H7 (cell line): ENCODE data around the gene PTPRD. TPM values are rescaled to one million over a fixed set of nuclear protein-coding genes. Genes with fewer than 3 reads are reported as not detected.

Experiments
- DNase-seq: peaks from one replicate; pipeline ENCODE4 v3.0.0; 2012
- H3K27me3 ChIP-seq: 2 replicates; pipeline ENCODE4 v1.6.0; 2011; ENCODE audit warnings: mild to moderate bottlenecking, low read length; ENCODE audit not compliant: control insufficient read depth, insufficient read depth
- H3K36me3 ChIP-seq: replicated peaks from 2 replicates; pipeline ENCODE4 v1.5.1; 2011; ENCODE audit warnings: low read length; ENCODE audit not compliant: control insufficient read depth, insufficient read depth
- H3K4me3 ChIP-seq: 2 replicates; pipeline ENCODE4 v1.5.1; 2011; ENCODE audit warnings: low read depth, mild to moderate bottlenecking, control low read depth, low read length, moderate library complexity; ENCODE audit not compliant: insufficient read depth
- total RNA-seq: library from RNA; depleted of rRNA; stranded (reverse); fragments of >200 nt; shearing (Covaris generic); gene quantifications from 2 replicates; pipeline ENCODE4 v1.2.3, GENCODE V29; 2014

PTPRD gene
- total RNA-seq, 1 experiment from 2014 or later = 21.5 TPM

DNA sequence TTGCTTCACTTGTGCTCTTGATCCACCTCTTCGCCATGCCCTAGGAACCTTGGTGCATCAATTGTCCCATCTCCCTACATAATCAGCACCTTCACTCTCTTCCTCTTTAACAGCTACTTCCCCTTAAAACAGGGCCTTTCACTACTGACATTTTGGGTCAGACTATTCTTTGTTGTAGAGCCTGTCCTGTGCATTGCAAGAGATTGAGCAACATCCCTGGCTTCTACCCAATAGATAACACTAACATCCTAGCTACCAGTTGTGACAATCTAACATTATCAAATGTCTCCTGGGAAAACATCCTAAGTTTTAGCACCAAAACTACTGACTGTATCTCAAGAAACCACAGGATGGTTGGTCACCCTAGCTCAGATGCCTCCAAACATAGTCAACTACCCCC, 1958.9 kb downstream of the PTPRD start:
- H3K4me3 ChIP-seq = no peak overlapping the region
- H3K36me3 ChIP-seq = no peaks in the 10 kb centered on the region
- H3K27me3 ChIP-seq = no peaks in the 10 kb centered on the region
- DNase-seq = no peak

DNA sequence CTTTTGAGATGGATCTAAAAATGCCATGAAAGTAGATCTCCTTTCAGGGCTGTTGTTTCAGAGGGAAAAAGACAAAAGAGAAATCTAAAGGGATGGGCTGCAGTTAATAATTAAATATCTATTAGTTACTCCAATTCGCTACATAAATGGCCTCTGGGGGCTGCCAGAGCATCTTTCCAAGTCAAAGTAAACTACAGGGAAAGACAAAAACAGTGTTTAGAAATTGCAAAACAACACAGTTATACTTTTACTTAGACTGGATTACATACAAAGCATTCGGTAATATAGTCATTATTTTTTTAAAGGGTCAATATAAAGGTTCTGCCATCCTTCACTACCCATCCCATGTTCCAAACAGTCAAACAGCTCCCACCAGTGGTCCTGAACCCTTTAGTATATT, 1959.7 kb downstream of the PTPRD start:
- no peak overlapping the region for H3K4me3 ChIP-seq
- DNase-seq = no peak
- H3K36me3 ChIP-seq = no peaks in the 10 kb centered on the region
- H3K27me3 ChIP-seq = no peaks in the 10 kb centered on the region

DNA sequence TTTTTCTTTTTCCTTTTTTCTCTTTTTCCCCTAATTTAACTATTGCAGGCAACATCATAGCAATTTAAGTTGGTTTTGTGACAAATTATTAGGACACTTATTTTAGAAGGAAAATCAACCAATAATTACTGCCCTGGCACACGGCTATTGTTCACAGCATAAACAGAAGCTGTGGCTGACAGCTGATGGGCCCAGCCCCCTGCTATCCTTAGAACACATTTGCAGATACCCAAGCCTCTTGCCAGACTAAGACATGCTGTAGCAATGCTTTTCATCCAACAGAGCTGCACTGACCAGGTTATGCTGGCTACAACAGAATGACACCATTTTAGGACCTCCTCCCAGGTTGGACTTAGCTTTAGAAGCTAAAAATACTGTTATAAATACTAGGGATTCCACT, 1960.5 kb downstream of the PTPRD start:
- DNase-seq = no peak
- H3K4me3 ChIP-seq = no peak overlapping the region

DNA sequence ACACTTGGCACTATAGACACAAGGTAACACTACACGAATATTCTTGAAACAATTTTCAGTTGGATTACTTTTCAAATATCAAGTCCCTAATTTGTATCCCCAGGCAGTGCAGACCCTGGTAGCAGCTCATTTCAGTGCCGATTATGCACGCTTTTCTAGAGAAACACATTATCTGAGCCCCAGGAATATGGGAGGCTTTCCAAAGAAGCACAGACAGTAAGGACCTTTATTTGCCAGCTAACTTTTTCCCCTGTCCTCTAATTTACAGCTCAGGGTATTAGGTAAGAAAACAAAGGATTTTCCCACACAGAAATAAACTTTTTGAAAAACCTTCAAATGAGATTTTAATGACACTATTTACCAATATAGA, 1961.0 kb downstream of the PTPRD start:
- Histone ChIP-seq H3K4me3 (no peak overlapping the region), H3K36me3 (no peaks in the 10 kb centered on the region), H3K27me3 (no peaks in the 10 kb centered on the region)
- DNase-seq = no peak

More for the DNA sequence above, 1960.5 kb downstream of the PTPRD start:
- no peaks in the 10 kb centered on the region for H3K27me3 ChIP-seq
- no peaks in the 10 kb centered on the region for H3K36me3 ChIP-seq

DNA sequence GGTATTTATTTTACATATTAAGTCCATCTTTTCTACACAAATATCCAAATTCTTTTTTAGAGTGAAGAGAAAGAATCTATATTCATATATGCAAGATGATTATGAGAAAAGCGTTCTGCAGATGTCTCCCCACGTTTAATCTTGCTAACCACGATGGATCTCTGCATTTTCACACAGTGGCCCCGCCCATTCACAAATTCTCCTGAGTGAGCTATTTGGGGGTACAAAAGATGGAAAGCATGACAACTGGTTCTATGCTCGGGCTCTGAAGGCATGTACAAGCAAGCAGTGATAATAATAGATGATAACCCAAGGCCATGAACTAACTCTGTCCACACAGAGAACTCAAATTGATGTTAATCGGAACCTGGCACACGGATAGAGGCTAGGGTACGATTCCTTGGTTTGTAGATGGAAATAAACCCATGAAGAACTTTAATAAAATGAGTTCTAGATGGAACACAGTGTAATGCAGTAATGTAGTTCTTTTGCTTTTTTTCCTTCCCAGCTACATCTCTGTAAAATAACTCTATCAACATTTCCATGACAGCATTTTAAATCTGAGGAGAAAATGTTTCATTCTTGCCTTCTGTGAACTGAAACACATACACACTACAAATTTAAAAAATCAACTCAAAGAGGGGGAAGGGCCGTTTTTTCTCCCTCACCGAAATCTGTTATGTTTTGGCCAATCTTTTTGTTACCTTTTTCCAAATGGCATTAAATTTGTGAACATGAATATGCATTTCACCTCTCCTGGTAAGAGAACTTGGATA, 1961.5 kb downstream of the PTPRD start:
- no peaks in the 10 kb centered on the region for H3K36me3 ChIP-seq
- no peak for DNase-seq
- no peak overlapping the region for H3K4me3 ChIP-seq
- H3K27me3 ChIP-seq = no peaks in the 10 kb centered on the region

DNA sequence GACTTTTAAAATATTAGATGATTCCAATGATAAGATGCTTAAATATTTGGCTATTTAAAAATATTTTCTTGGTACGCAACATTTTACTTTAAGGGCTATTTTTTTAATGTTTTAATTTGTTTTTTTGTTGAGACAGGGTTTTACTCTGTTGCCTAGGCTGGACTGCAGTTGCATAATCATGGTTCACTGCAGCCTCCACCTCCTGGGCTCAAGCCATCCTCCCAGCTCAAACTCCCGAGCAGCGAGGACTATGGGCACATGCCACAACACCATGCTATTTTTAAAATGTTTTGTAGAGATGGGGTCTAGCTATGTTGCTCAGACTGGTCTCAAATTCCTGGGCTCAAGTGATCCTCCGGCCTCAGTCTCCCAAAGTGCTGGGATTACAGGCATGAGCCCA, 1963.0 kb downstream of the PTPRD start:
- H3K27me3 ChIP-seq = no peaks in the 10 kb centered on the region
- H3K36me3 ChIP-seq = no peaks in the 10 kb centered on the region
- no peak overlapping the region for H3K4me3 ChIP-seq
- no peak for DNase-seq

DNA sequence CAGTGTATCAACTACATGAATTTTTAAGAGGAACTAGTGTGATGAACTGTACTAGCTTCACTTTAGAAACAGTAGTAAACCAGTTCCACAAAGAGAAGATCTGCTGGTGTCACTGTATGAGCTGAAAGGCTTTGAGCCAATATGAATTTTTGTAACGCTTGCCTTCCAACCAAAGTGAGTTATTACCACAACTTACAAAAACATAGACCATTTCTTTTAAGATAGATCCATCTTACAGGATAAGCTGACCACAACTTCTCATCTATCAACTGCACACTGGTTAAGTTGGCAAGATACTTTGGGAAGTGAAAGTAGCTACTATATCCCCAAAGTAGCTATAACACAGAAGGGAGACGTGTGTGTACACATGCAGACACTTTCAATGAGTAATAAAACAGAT, 1963.6 kb downstream of the PTPRD start:
- no peak for DNase-seq
- no peaks in the 10 kb centered on the region for H3K36me3 ChIP-seq
- H3K27me3 ChIP-seq = no peaks in the 10 kb centered on the region
- H3K4me3 ChIP-seq = no peak overlapping the region

DNA sequence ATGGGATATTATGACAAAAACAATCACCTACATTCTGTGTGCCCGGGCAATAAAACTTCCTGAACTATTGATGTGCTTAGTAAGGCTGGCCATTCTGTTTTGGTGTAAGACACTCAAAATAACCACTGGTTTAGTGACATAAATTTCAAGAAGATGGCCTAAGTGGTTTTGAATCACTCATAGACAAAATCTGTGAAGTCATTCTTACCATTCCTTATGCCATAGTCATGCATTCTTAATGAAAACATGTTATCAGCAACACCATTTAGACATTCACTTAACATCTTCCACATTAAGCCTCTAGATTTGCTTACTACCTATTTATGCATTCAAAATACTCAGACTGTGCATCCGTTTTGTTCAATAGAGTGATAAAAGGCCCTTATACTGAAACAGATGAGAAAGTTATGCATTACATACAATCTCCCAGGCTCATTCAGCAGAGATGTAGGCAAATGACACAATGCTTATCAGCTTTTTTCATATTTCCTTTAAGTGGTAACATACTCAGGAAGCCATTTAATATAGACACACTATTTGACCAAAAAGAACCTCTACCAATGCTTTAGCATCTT, 1964.4 kb downstream of the PTPRD start:
- DNase-seq = no peak
- H3K4me3 ChIP-seq = no peak overlapping the region
- H3K36me3 ChIP-seq = no peaks in the 10 kb centered on the region
- no peaks in the 10 kb centered on the region for H3K27me3 ChIP-seq

DNA sequence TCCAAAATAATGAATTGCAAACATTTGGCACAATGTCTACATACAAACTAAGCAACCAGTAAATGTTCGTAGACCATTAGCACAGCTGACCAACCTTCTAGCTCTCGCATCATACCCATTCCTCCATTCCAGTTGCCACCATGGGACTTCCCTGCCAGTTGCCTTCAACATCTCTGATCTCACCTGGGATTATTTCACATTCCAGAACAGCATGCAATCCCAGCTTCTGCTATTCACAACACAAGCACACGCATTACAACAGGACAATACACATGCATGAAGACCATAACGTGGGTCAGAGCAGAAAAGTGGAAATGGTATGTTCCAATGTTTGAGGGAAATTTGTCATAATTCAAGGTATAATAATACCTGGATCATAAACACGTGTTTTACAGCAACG, 1965.0 kb downstream of the PTPRD start:
- no peaks in the 10 kb centered on the region for H3K27me3 ChIP-seq
- H3K36me3 ChIP-seq = no peaks in the 10 kb centered on the region
- H3K4me3 ChIP-seq = no peak overlapping the region
- DNase-seq = no peak

DNA sequence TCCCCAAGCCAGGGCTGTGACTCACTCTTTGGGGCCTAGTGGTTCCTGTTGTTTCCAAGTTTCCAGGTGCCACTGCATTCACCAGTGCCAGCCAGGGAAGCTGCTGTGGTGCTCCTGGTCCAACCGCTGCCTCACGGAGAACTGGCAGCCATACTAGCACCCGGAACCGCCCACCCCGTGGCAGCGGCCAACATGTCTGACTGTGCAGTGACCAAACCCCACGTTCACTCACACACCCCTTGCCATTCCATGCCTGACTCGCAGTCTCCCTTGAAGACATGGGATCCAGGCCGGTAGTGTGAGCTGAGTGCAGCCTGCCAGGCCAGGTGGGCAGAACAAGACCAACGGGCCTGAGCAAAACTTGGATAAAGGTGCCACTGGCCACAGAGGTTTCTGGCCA, 1968.2 kb downstream of the PTPRD start:
- Histone ChIP-seq H3K36me3 (no peaks in the 10 kb centered on the region), H3K27me3 (no peaks in the 10 kb centered on the region), H3K4me3 (no peak overlapping the region)
- no peak for DNase-seq

DNA sequence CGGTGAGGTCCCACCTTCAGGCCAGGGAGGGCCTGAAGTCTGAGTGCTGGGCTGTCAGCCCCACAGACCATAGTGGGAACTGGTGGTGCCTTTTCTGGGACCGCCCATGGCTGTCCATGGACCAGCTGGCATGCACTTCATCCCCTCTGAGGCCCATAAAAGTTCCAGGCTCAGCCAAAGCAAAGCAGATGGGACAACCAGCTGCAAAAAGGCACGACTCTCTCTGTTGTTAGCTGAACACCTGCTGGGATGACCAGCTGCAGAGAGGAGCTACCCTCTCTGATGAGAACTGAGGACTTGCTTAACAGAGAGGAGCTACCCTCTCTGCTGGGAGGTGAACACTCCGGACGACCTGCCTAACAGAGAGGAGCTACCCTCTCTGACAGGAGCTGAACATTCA, 1968.9 kb downstream of the PTPRD start:
- Histone ChIP-seq H3K27me3 (no peaks in the 10 kb centered on the region), H3K36me3 (no peaks in the 10 kb centered on the region), H3K4me3 (no peak overlapping the region)
- DNase-seq = no peak

DNA sequence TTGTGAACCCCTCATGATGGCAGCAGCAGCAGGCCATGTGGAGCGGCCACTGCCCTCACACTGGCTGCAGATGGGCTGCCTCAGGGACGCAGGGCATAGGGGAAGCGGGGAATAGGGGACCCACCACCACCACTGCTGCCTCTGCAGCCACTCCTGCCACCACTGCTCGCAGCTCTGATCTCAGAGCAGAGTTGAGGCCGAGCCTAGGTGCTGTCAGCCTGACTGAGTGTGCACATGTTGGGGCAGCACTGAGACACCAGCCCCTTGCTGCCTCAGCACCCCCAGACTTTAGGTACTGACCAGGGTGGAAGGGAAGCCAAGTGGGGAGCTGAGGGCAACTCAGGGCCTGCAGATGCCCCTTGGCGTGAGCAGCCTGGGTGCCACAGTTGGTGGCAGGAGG, 1969.3 kb downstream of the PTPRD start:
- Histone ChIP-seq H3K36me3 (no peaks in the 10 kb centered on the region), H3K4me3 (no peak overlapping the region), H3K27me3 (no peaks in the 10 kb centered on the region)
- DNase-seq = no peak

DNA sequence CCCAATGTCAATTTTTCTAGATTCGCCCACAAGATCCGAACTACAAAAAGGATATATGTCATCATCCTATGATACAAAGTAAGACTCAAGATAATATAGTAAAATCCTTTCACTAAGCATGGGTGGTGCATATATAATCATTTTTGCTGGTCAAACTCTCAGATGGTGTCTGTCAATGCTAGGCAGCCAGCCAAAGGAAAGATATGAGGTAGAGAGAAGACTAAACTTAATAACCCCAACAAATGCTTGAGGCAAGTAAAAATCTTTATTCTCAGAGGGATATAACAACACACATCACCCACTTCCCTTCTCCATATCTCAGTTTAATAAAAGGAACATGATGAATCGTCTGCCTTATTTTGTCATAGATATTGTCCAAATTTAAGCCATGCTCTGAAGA, 1972.0 kb downstream of the PTPRD start:
- DNase-seq = no peak
- H3K36me3 ChIP-seq = no peaks in the 10 kb centered on the region

DNA sequence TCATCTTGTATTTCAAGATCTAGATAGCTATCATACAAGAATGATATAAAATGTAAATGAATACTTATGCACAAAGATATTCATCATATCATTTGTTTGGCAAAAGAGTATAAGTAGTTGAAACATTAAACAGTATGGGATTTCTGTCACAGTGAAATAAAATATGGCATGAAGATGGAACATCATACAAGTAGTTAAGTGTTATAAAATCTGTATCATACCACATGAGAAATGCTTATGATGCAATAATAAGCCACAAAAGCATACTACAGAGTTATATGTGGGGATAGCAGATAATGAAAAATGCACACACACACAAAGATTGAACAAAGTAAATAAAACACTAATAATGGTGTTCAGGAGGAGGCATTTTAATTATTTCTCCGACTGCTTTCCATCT, 1975.2 kb downstream of the PTPRD start:
- no peaks in the 10 kb centered on the region for H3K36me3 ChIP-seq
- no peaks in the 10 kb centered on the region for H3K27me3 ChIP-seq
- DNase-seq = no peak
- H3K4me3 ChIP-seq = no peak overlapping the region

More for the DNA sequence above, 1972.0 kb downstream of the PTPRD start:
- no peaks in the 10 kb centered on the region for H3K27me3 ChIP-seq
- no peak overlapping the region for H3K4me3 ChIP-seq

DNA sequence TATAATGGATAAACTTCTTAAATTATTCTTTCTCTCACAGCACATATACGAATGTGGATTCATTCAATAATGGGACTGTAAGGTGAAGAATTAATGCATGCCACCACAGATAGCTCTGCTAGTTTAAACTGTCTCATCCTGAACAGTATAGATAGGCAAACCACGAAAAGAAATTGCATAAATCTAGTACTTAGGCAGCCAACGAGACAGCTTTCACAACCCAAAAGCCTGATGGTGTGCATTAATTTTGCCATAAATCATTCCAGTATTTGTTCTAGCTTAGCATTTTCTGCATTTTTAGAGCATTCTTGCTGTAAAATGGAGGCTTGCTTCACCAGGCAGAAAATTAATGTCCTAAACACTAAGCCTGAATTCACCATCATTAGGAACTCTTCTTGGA, 1979.0 kb downstream of the PTPRD start:
- Histone ChIP-seq H3K4me3 (no peak overlapping the region), H3K27me3 (no peaks in the 10 kb centered on the region), H3K36me3 (no peaks in the 10 kb centered on the region)
- no peak for DNase-seq
